Cardiac ventricle fibroblast (primary cell): ENCODE data around the gene ATXN1L. TPM values are rescaled to one million over a fixed set of nuclear protein-coding genes. Genes with fewer than 3 reads are reported as not detected.

Source experiments
- total RNA-seq: library from RNA; depleted of rRNA; stranded (reverse); fragments of >200 nt; gene quantifications from 2 replicates; pipeline ENCODE4 v1.2.3, GENCODE V29; 2015

ATXN1L gene, protein sequence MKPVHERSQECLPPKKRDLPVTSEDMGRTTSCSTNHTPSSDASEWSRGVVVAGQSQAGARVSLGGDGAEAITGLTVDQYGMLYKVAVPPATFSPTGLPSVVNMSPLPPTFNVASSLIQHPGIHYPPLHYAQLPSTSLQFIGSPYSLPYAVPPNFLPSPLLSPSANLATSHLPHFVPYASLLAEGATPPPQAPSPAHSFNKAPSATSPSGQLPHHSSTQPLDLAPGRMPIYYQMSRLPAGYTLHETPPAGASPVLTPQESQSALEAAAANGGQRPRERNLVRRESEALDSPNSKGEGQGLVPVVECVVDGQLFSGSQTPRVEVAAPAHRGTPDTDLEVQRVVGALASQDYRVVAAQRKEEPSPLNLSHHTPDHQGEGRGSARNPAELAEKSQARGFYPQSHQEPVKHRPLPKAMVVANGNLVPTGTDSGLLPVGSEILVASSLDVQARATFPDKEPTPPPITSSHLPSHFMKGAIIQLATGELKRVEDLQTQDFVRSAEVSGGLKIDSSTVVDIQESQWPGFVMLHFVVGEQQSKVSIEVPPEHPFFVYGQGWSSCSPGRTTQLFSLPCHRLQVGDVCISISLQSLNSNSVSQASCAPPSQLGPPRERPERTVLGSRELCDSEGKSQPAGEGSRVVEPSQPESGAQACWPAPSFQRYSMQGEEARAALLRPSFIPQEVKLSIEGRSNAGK
- 12.2 TPM in 2 replicates for total RNA-seq

DNA sequence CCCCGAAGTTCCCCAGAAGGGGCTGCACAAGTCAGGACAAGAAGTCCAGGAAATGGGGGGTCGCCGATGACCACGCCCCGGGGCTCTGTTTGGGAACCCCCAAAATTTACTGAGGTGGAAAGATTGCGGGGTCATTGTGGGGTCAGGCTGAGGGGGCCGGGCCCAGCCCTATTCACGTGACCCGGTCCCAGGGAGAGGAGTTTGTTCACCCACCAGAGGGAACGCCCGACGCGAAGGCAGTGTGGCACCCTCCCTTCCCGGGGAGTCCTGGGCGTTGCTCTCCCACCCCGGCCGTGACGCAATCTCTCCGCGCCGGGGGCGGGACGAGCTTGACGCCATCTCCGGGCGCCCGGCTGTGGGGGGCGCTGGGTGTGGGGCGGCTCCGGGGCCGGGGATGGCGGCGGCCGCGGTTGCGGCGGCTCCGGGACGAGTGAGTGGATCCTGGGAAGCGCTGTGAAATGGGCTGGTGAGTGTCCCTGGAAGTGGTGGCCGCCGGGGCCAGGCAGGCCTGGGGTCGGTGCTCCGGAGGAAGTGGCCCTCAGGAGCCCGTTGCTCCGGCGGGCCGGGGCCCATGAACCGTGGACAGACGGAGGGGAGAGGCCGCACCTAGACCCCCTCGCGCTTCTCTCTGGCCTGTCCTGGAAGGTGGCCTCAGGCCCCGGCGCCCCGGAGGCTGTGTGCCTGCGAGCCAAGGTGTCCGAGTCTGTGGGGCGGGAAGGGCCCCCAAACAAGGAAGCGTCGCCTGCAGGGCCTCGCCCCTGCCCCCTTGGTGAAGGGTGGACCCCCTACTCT, at the start of gene ATXN1L:
Gene ATXN1L, plus strand, starts transcription at position 338 of the 792 bp plus-strand sequence. CDS start 3,765 bp downstream, outside the sequence.

GRCh38 chr16:71808593-71809459, 37.0 kb upstream of the ATXN1L start, which contains the start of gene AP1G1:
AP1G1 (minus strand) TSS chr16:71808834; CDS start chr16:71789479, 19,355 bp downstream.

DNA sequence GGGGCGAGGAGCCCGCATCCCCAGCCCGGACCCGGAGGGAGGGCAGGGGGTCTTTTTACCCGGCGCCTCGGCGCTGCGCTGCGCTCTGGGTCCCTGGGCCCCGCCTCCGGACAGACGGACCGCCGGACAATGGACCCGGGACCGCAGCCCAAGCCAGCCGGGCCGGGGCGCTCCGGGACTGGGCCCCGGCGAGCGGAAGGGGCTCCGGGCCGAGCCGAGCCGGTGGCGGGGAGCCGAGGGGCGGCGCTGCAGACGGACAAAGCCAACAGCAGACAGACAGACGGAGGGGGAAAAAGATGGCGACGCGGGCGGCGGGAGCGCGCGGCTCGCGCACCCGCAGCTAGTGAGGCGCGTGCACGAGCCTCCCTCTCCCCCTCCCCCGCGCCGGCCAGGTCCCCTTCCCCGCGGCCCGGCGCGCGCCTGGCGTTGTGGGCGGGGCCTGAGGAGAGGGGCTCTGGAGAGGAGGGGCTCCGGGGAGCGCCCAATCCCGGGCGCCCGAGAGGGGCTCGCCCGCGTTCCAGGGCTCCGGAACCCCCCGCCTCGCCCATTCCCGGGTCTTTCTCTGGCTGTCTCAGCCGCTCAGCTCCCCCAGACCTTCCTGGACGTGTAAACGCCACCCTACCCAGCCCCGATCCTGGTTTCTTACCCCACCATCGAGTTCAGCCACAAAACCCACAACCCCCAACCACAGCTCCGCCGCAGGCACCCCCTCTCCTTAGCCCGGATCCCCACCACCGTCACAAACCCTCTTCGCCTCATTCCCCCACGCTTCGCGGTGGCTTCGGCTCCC, 38.3 kb downstream of the ATXN1L start, which contains the start of gene ZNF821:
Gene ZNF821, minus strand, starts transcription at position 334 of the 790 bp plus-strand sequence. CDS start 4,236 bp downstream, outside the sequence.

DNA sequence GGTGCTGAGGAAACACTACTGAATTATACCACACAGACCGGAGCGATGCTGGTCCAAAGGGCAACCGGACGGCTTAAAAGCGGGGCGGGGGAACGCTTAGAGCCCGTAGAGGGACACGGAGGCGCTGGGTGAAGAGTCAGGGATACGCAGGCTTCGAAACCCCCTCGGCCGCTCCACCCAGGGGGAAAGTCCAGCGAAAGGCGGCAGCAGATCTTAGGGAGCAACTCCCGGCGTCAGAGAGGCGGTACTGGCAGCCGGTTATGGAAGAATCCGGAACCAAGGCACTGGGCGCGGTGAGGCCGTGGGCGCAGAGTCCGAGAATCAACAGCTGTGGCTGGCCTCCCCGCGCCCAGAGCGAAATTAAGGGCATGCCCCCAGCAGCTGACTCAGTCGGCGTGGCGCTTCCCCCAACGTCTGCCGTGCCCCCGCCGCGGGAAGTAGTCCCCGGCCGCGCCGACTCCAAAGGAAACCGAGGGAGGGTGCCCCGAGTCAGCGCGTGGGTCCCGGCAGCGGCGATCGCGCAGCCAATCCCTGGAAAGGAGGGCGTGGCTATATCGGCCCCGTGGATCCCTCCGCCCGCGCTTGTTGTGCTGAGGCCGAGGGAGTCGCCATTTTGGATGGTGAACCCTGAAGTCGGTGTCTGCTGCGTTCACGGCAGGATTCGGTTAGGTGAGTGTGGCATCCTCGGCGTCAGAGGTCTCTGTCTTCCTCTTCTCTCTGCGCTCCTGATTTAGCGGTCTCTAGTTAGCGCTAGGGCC, 49.3 kb downstream of the ATXN1L start, which contains the start of gene IST1:
Gene IST1, plus strand, starts transcription at position 611 of the 758 bp plus-strand sequence. CDS start 20,110 bp downstream, outside the sequence.

Other genes with a start within 250 kb of the ATXN1L start
- gene MARVELD3, start 219.8 kb upstream of the ATXN1L start, total RNA-seq: not detected in 2 replicates
- gene PHLPP2, start 121.3 kb upstream of the ATXN1L start, total RNA-seq: 3.5 and 4.0 TPM in 2 replicates
- 31.8 and 48.2 TPM in 2 replicates for gene AP1G1, start 37.1 kb upstream of the ATXN1L start, total RNA-seq
- gene ZNF821, start 38.2 kb downstream of the ATXN1L start, total RNA-seq: 1.6 and 3.5 TPM in 2 replicates
- 123 and 148 TPM in 2 replicates for gene IST1, start 49.6 kb downstream of the ATXN1L start, total RNA-seq
- gene PKD1L3, start 154.4 kb downstream of the ATXN1L start, total RNA-seq: not detected in 2 replicates
- 2.6 and 4.2 TPM in 2 replicates for gene DHODH, start 162.8 kb downstream of the ATXN1L start, total RNA-seq
- gene HP, start 208.5 kb downstream of the ATXN1L start, total RNA-seq: 7.2 and 17.7 TPM in 2 replicates
- 0.56 and 0.98 TPM in 2 replicates for gene HPR, start 217.2 kb downstream of the ATXN1L start, total RNA-seq
- gene TXNL4B, start 247.6 kb downstream of the ATXN1L start, total RNA-seq: 9.4 and 11.0 TPM in 2 replicates
- 23.1 and 41.4 TPM in 2 replicates for gene DHX38, start 247.9 kb downstream of the ATXN1L start, total RNA-seq